HepG2 (cell line): ENCODE measurements around the gene ELAC1. TPM values are rescaled to one million over a fixed set of nuclear protein-coding genes. Genes with fewer than 3 reads are reported as not detected.

Source experiments
- ELF1 ChIP-seq: sonication (generic); formaldehyde crosslinking; IDR thresholded peaks from 2 replicates; pipeline ENCODE4 v1.4.0; 2020; ENCODE audit warnings: missing genetic modification reagents
- GATA4 ChIP-seq: sonication (generic); IDR thresholded peaks from 2 replicates; pipeline ENCODE4 v1.6.1; 2016; ENCODE audit warnings: antibody characterized with exemption, low read depth, borderline replicate concordance
- HIC2 ChIP-seq: sonication (generic); formaldehyde crosslinking; IDR thresholded peaks from 2 replicates; pipeline ENCODE4 v1.9.0; 2022; ENCODE audit warnings: low read depth, missing genetic modification reagents
- HIVEP1 ChIP-seq: sonication (generic); formaldehyde crosslinking; IDR thresholded peaks from 2 replicates; pipeline ENCODE4 v1.4.0; 2020; ENCODE audit warnings: mild to moderate bottlenecking, missing genetic modification reagents
- HNRNPLL ChIP-seq: fragments of 200-400 bp; formaldehyde crosslinking; IDR thresholded peaks from 2 replicates; pipeline ENCODE4 v1.6.1; 2017; ENCODE audit warnings: mild to moderate bottlenecking, low read depth, low read length; ENCODE audit not compliant: poor library complexity, severe bottlenecking
- KMT2A ChIP-seq: sonication (generic); formaldehyde crosslinking; IDR thresholded peaks from 2 replicates; pipeline ENCODE4 v1.4.0; 2020; ENCODE audit warnings: missing genetic modification reagents
- MAF1 ChIP-seq: sonication (generic); formaldehyde crosslinking; IDR thresholded peaks from 2 replicates; pipeline ENCODE4 v1.5.0; 2020; ENCODE audit warnings: missing genetic modification reagents, borderline replicate concordance
- MYC ChIP-seq: sonication (generic); formaldehyde crosslinking; IDR thresholded peaks from 2 replicates; pipeline ENCODE4 v1.9.0; 2021; ENCODE audit warnings: missing genetic modification reagents, borderline replicate concordance
- PHF20 ChIP-seq: sonication (generic); formaldehyde crosslinking; IDR thresholded peaks from 2 replicates; pipeline ENCODE4 v1.5.0; 2020; ENCODE audit warnings: mild to moderate bottlenecking, missing genetic modification reagents
- SMYD3 ChIP-seq: sonication (generic); formaldehyde crosslinking; IDR thresholded peaks from 2 replicates; pipeline ENCODE4 v1.8.1; 2023; ENCODE audit warnings: mild to moderate bottlenecking, missing genetic modification reagents
- ZFX ChIP-seq: sonication (generic); formaldehyde crosslinking; IDR thresholded peaks from 2 replicates; pipeline ENCODE4 v1.4.0; 2020; ENCODE audit warnings: mild to moderate bottlenecking, low read depth, missing genetic modification reagents, moderate library complexity
- ZNF138 ChIP-seq: sonication (generic); formaldehyde crosslinking; IDR thresholded peaks from 2 replicates; pipeline ENCODE4 v1.5.0; 2020; ENCODE audit warnings: mild to moderate bottlenecking, low read depth, missing genetic modification reagents
- ZNF557 ChIP-seq: sonication (generic); formaldehyde crosslinking; IDR thresholded peaks from 2 replicates; pipeline ENCODE4 v1.4.0; 2020; ENCODE audit warnings: missing genetic modification reagents
- ZNF558 ChIP-seq: sonication (generic); formaldehyde crosslinking; IDR thresholded peaks from 2 replicates; pipeline ENCODE4 v1.9.0; 2022; ENCODE audit warnings: mild to moderate bottlenecking, missing genetic modification reagents, borderline replicate concordance
- ZNF674 ChIP-seq: sonication (generic); formaldehyde crosslinking; IDR thresholded peaks from 2 replicates; pipeline ENCODE4 v1.5.0; 2020; ENCODE audit warnings: low read depth, mild to moderate bottlenecking, missing genetic modification reagents
- ZNF687 ChIP-seq: sonication (generic); formaldehyde crosslinking; IDR thresholded peaks from 2 replicates; pipeline ENCODE4 v1.5.1; 2020; ENCODE audit warnings: mild to moderate bottlenecking, missing genetic modification reagents, moderate library complexity
- ZNF782 ChIP-seq: sonication (generic); formaldehyde crosslinking; IDR thresholded peaks from 2 replicates; pipeline ENCODE4 v1.4.0; 2020; ENCODE audit warnings: missing genetic modification reagents, mild to moderate bottlenecking, borderline replicate concordance
- polyA plus RNA-seq, 8 experiments: library from polyadenylated mRNA; depleted of rRNA in 3 of 8; stranded (reverse) in 7 of 8; unstranded in 1 of 8; fragments of >200 nt; fragmentation: Illumina TruSeq in 4 of 8; extraction: Trizol in 4 of 8; gene quantifications; 2 replicates each; pipeline versions ENCODE4 v1.2.1 to v1.2.3, GENCODE V29; 2011 to 2016; ENCODE audit warnings: low read depth in 4 of 8, missing spikeins in 1 of 8, mixed read lengths in 1 of 8; ENCODE audit not compliant: insufficient read depth in 1 of 8
- total RNA-seq, 5 experiments: library from RNA; depleted of rRNA; stranded (reverse); fragments of >200 nt; fragmentation: Illumina TruSeq; extraction: Trizol; gene quantifications; 2 replicates each; pipeline ENCODE4 v1.2.3, GENCODE V29; 2016; ENCODE audit warnings: low read depth in 1 of 5
- TF ChIP-seq, protein P1 (sequence below): sonication (generic); formaldehyde crosslinking; IDR thresholded peaks from 2 replicates; pipeline ENCODE4 v1.5.0; 2020; ENCODE audit warnings: mild to moderate bottlenecking, missing genetic modification reagents
- TF ChIP-seq, protein P2 (sequence below): sonication (generic); formaldehyde crosslinking; IDR thresholded peaks from 2 replicates; pipeline ENCODE4 v1.8.0; 2022; ENCODE audit warnings: mild to moderate bottlenecking, missing genetic modification reagents, moderate library complexity

Gene ELAC1
- total and polyA plus RNA-seq, 2 of the 13 experiments (the other 11 are each of a cell fraction or from before 2014, with no cell fraction given): 1.9 to 3.6 TPM

DNA sequence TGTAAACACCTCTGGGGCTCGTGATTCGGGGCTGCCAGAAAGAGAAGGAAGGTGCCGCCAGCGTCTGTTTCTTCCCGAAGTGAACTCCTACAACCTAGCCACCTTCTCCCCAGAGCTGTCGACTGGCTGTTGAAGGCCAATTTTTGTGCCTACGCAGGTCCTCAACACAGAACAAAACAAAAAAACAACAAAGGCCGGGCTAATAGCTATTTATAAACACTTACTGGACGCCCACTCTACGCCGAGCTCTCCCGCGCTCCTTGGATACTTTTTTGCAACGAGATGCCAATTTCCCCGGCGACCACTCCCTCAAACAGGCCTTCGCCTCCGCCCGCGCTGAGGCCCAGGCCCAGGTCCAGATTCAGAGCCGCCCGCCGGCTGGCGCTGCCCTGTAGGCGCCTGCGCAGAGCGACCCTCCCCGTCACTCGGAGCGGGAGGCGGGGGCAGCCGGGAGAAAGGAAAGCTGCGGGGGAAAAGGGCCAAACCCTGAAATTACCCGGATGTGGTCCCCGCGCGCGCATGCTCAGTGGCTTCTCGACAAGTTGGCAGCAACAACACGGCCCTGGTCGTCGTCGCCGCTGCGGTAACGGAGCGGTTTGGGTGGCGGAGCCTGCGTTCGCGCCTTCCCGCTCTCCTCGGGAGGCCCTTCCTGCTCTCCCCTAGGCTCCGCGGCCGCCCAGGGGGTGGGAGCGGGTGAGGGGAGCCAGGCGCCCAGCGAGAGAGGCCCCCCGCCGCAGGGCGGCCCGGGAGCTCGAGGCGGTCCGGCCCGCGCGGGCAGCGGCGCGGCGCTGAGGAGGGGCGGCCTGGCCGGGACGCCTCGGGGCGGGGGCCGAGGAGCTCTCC, 62.1 kb downstream of the ELAC1 start, which contains the start of gene SMAD4 (continued):
- TF ChIP-seq MAF1 (CRISPR knock-in tag): no peak
- no peak for TF ChIP-seq ZNF674 (CRISPR knock-in tag)
- TF ChIP-seq, protein P1, sequence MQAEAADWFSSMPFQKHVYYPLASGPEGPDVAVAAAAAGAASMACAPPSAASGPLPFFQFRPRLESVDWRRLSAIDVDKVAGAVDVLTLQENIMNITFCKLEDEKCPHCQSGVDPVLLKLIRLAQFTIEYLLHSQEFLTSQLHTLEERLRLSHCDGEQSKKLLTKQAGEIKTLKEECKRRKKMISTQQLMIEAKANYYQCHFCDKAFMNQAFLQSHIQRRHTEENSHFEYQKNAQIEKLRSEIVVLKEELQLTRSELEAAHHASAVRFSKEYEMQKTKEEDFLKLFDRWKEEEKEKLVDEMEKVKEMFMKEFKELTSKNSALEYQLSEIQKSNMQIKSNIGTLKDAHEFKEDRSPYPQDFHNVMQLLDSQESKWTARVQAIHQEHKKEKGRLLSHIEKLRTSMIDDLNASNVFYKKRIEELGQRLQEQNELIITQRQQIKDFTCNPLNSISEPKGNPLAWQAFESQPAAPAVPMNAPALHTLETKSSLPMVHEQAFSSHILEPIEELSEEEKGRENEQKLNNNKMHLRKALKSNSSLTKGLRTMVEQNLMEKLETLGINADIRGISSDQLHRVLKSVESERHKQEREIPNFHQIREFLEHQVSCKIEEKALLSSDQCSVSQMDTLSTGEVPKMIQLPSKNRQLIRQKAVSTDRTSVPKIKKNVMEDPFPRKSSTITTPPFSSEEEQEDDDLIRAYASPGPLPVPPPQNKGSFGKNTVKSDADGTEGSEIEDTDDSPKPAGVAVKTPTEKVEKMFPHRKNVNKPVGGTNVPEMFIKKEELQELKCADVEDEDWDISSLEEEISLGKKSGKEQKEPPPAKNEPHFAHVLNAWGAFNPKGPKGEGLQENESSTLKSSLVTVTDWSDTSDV (CRISPR knock-in tag): no peak
- TF ChIP-seq ZFX (CRISPR knock-in tag): peak; percentile 95
- TF ChIP-seq HNRNPLL: peak; percentile 83
- 0 out of 2 replicates have a peak, but pooled peaks have one; percentile 47 for TF ChIP-seq HIVEP1 (CRISPR knock-in tag)
- no peak for TF ChIP-seq ZNF558 (CRISPR knock-in tag)
- TF ChIP-seq KMT2A (CRISPR knock-in tag): peak; percentile 89
- TF ChIP-seq GATA4: 0 out of 2 replicates have a peak, but pooled peaks have one; percentile 54
- TF ChIP-seq ZNF687 (CRISPR knock-in tag): peak; percentile 95
- TF ChIP-seq ZNF557 (CRISPR knock-in tag): no peak
- no peak for TF ChIP-seq HIC2 (CRISPR knock-in tag)
- TF ChIP-seq SMYD3: no peak
- TF ChIP-seq PHF20: 0 out of 2 replicates have a peak, but pooled peaks have one; percentile 1
- peak; percentile 69 for TF ChIP-seq ELF1 (CRISPR knock-in tag)
- 0 out of 2 replicates have a peak, but pooled peaks have one; percentile 45 for TF ChIP-seq ZNF138 (CRISPR knock-in tag)
- peak; percentile 76; the same call in 1 of the 2 replicates for TF ChIP-seq MYC (CRISPR knock-in tag)
- 0 out of 2 replicates have a peak, but pooled peaks have one; percentile 22 for TF ChIP-seq ZNF782 (CRISPR knock-in tag)
- TF ChIP-seq, protein P2, sequence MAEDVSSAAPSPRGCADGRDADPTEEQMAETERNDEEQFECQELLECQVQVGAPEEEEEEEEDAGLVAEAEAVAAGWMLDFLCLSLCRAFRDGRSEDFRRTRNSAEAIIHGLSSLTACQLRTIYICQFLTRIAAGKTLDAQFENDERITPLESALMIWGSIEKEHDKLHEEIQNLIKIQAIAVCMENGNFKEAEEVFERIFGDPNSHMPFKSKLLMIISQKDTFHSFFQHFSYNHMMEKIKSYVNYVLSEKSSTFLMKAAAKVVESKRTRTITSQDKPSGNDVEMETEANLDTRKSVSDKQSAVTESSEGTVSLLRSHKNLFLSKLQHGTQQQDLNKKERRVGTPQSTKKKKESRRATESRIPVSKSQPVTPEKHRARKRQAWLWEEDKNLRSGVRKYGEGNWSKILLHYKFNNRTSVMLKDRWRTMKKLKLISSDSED (CRISPR knock-in tag): no peak
